Activated naive CD4-positive, alpha-beta T cell treated with anti-CD3 and anti-CD28 coated beads for 36 hours (primary cell): ENCODE results near the gene SSUH2. TPM values are rescaled to one million over a fixed set of nuclear protein-coding genes. Genes with fewer than 3 reads are reported as not detected.

Experiments used
- CTCF ChIA-PET: fragments of 350-600 bp; sonication (Branson Sonifier 250); formaldehyde crosslinking; loops from one replicate; lab custom pipeline; 2021; ENCODE audit warnings: antibody characterized with exemption; lab: Charles Lee
- DNase-seq: peaks from one replicate; pipeline ENCODE4 v3.0.0-alpha.2; 2020
- H3K27ac Mint-ChIP-seq: one replicate; pipeline ENCODE4 v1.8.0; 2021; ENCODE audit warnings: mild to moderate bottlenecking, mixed read lengths
- H3K27me3 Mint-ChIP-seq: one replicate; pipeline ENCODE4 v1.8.0; 2021; ENCODE audit warnings: low read depth, mixed read lengths
- H3K36me3 Mint-ChIP-seq: one replicate; pipeline ENCODE4 v1.8.0; 2021; ENCODE audit warnings: low read depth, mixed read lengths
- H3K4me1 Mint-ChIP-seq: one replicate; pipeline ENCODE4 v1.8.0; 2021; ENCODE audit warnings: low read depth, mixed read lengths
- H3K4me3 Mint-ChIP-seq: one replicate; pipeline ENCODE4 v1.8.0; 2021; ENCODE audit warnings: mild to moderate bottlenecking, moderate library complexity, mixed read lengths
- H3K9me3 Mint-ChIP-seq: one replicate; pipeline ENCODE4 v1.8.0; 2021; ENCODE audit warnings: mixed read lengths
- intact Hi-C: fragments of 100-400 bp; cut with micrococcal nuclease; formaldehyde crosslinking; loops from one replicate; pipeline ENCODE4 v1.15.1; 2023
- total RNA-seq, 2 experiments: library from RNA; stranded (reverse); gene quantifications; one replicate each; pipeline ENCODE4 v1.2.3, GENCODE V29; 2021

SSUH2 gene
- total RNA-seq, 2 experiments from 2014 or later: 0.12 TPM; not detected in 1

GRCh38 chr3:8645712-8646111 is 1.1 kb upstream of the SSUH2 start:
- H3K27me3 Mint-ChIP-seq: no peaks in the 10 kb centered on the region
- H3K27ac Mint-ChIP-seq: no peak overlapping the region
- CTCF ChIA-PET: no interaction called here
- DNase-seq: no peak
- H3K4me1 Mint-ChIP-seq: no peaks in the 10 kb centered on the region
- no peak overlapping the region for H3K4me3 Mint-ChIP-seq
- H3K9me3 Mint-ChIP-seq: no peaks in the 10 kb centered on the region
- no peaks in the 10 kb centered on the region for H3K36me3 Mint-ChIP-seq
- intact Hi-C loops: no loop called here

DNA sequence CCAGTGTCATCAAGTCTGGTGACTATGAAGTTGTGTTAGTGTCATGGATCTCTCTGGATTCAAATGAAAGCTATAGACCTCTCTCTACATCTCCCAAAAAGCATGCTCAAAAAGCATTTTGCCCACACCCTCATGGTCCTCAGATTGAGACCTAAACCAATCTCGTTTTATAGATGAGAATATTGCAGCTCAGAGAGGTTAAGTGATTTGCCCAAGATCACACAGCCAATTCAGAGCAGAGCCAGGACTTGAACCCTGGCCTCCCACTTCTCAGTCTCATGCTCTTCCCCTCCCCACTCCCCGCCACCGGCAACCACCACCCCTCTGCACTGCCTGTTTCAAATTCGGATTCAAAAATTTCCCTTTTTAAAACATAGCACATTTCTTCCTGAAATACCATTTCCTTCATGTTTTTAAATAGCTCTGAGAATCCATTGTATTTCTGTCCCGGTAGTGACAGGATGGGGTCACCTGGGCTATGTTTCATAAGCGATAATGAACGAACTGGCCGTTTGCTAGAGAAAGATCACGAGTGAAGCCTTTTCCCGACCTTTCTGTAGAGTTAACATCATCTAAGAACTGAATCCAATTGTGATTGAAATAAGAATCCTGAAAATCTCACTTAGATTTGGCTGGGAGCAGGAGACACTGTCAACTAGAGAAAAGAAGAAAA is 769 bp downstream of the SSUH2 start:
- H3K4me1 Mint-ChIP-seq: no peaks in the 10 kb centered on the region
- H3K36me3 Mint-ChIP-seq: no peaks in the 10 kb centered on the region
- CTCF ChIA-PET: no interaction called here
- H3K27me3 Mint-ChIP-seq: peaks cover 7% of the 10 kb centered on the region
- H3K9me3 Mint-ChIP-seq: no peaks in the 10 kb centered on the region
- DNase-seq: no peak
- intact Hi-C loops: no loop called here
- H3K4me3 Mint-ChIP-seq: no peak overlapping the region
- H3K27ac Mint-ChIP-seq: no peak overlapping the region

- H3K27ac Mint-ChIP-seq: no peak overlapping the region
- H3K9me3 Mint-ChIP-seq: no peaks in the 10 kb centered on the region
- H3K27me3 Mint-ChIP-seq: peaks cover 7% of the 10 kb centered on the region
- CTCF ChIA-PET: no interaction called here
- H3K4me1 Mint-ChIP-seq: no peaks in the 10 kb centered on the region
- no peaks in the 10 kb centered on the region for H3K36me3 Mint-ChIP-seq
- no peak for DNase-seq
- intact Hi-C loops: no loop called here
- no peak overlapping the region for H3K4me3 Mint-ChIP-seq
Observed at GRCh38 chr3:8642001-8642400, 2.6 kb downstream of the SSUH2 start.

- DNase-seq: no peak
- CTCF ChIA-PET: no interaction called here
- Mint-ChIP-seq H3K4me1 (no peaks in the 10 kb centered on the region), H3K36me3 (no peaks in the 10 kb centered on the region), H3K9me3 (peaks cover 3% of the 10 kb centered on the region), H3K4me3 (no peak overlapping the region), H3K27me3 (peaks cover 7% of the 10 kb centered on the region), H3K27ac (no peak overlapping the region)
- intact Hi-C loops: no loop called here
Observed at GRCh38 chr3:8641472-8641871, 3.1 kb downstream of the SSUH2 start.

DNA sequence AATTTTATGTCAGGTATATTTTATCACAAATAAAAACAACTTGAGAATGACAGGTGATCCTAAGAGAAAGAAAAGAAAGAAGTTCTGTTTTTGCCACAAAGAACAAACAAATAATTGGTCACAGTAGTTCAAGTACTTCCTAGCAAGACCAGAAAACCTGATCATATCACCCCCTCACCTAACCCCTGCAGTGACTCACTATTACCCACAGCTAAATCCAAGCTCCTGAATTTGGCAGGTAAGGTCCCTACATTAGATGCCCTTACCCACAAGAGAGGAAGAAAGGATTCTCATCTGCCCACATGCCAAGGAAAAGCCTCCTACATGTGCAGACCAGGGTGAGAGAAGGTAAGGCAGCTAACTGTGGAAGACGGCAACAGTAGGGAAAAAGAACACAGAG is 4.4 kb downstream of the SSUH2 start:
- Mint-ChIP-seq H3K27me3 (peaks cover 7% of the 10 kb centered on the region), H3K27ac (no peak overlapping the region), H3K36me3 (no peaks in the 10 kb centered on the region), H3K9me3 (peaks cover 5% of the 10 kb centered on the region), H3K4me1 (no peaks in the 10 kb centered on the region), H3K4me3 (no peak overlapping the region)
- CTCF ChIA-PET: no interaction called here
- intact Hi-C loops: no loop called here
- DNase-seq: no peak

DNA sequence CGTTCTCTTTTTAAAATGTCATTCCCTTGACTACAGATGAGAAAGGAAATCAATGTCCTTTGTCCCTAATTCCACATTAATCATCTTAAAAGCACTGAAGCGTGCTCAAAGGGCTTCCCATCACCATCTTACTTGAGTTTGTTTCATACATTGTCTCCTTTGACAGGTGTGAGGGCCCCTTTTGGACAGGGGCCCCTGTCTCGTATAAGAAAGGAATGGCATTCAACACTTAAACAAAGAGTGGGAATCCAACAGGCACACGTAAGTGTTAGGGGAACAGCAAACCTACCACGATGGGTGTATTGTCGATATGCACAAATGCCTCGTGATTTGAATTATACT is 5.0 kb downstream of the SSUH2 start:
- DNase-seq: no peak
- CTCF ChIA-PET: no interaction called here
- Mint-ChIP-seq H3K27ac (no peak overlapping the region), H3K4me3 (no peak overlapping the region), H3K4me1 (no peaks in the 10 kb centered on the region), H3K9me3 (peaks cover 5% of the 10 kb centered on the region), H3K36me3 (no peaks in the 10 kb centered on the region), H3K27me3 (peaks cover 7% of the 10 kb centered on the region)
- intact Hi-C loops: no loop called here

DNA sequence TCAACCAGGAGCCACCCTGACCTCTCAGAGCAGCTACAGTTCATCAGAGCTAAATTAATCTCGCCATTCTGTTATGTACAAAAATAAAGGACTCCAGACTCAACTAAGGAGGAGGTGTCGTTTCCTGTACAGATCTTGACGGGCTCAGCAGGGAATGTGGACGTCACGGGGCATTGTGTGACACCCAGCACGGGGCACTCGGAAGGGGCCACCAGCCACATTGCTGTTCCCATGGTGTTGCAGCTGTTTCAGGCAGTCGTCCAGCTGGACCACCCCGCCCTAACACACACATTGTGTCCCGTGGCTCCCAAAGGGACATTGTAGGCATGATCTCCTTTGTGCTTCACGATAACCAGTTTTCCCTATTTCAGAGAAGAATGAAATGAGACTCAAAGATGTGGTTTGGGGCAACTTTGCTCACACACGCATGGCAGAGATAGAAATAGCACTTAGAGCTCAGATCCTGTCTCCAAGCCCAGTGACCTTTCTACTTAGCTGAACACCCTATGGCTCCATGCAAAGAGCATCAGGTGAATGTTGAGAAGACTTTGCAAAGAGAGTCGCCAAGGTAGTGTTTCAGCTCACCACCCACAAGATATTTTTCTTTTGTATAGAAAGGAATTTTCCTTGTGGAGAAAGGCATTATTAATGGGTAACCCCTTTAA is 5.5 kb downstream of the SSUH2 start:
- DNase-seq: no peak
- H3K36me3 Mint-ChIP-seq: no peaks in the 10 kb centered on the region
- CTCF ChIA-PET: no interaction called here
- no peak overlapping the region for H3K27ac Mint-ChIP-seq
- peaks cover 5% of the 10 kb centered on the region for H3K9me3 Mint-ChIP-seq
- no peak overlapping the region for H3K4me3 Mint-ChIP-seq
- intact Hi-C loops: no loop called here
- peaks cover 7% of the 10 kb centered on the region for H3K27me3 Mint-ChIP-seq
- no peaks in the 10 kb centered on the region for H3K4me1 Mint-ChIP-seq

- Mint-ChIP-seq H3K27ac (no peak overlapping the region), H3K9me3 (peaks cover 5% of the 10 kb centered on the region), H3K4me3 (no peak overlapping the region), H3K27me3 (peaks cover 7% of the 10 kb centered on the region), H3K4me1 (no peaks in the 10 kb centered on the region), H3K36me3 (no peaks in the 10 kb centered on the region)
- no peak for DNase-seq
- CTCF ChIA-PET: no interaction called here
- intact Hi-C loops: no loop called here
Observed at GRCh38 chr3:8637348-8637747, 7.2 kb downstream of the SSUH2 start.

DNA sequence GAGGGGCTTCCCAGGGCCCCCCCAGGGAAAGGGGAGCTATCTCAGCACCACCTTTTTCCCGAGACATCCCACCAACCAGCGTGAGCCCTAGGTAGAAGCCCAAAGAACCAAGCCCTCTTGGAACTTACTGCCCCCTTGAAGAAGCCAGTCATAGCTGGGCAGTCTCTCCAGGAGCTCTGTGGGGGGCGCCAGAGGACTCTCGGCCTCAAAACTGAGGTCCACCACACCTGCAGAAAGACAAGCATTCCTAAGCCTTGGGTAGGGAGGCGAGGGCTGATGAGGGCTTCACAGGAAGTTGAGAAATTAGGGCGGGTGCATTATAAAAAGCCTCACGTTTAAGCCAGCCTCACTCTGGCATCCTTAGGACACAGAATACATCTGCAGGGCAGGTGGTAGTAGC is 9.0 kb downstream of the SSUH2 start:
- CTCF ChIA-PET: no interaction called here
- Mint-ChIP-seq H3K4me3 (no peak overlapping the region), H3K9me3 (peaks cover 5% of the 10 kb centered on the region), H3K27ac (no peak overlapping the region), H3K4me1 (no peaks in the 10 kb centered on the region), H3K27me3 (peaks cover 7% of the 10 kb centered on the region), H3K36me3 (no peaks in the 10 kb centered on the region)
- DNase-seq: no peak
- intact Hi-C loops: no loop called here

DNA sequence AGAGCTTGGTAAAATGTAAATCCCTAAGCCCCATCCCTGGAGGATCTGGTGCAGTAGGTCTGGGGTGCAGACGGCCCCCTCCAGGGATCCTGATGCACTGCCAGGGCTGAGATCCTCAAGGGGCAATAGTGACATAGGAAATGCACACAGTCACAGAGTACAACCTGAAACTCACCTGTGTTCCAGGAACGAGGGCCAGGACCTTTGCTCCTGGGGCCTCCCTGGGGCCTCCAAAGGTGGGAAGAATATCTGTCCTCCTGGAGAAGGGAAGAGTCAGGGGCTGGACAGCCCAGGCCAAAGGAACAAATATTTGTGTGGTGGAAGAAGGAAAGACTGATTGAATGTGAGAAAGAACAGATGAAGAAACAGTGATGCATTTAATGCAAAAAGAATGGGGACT is 9.5 kb downstream of the SSUH2 start:
- Mint-ChIP-seq H3K4me1 (no peaks in the 10 kb centered on the region), H3K27ac (no peak overlapping the region), H3K27me3 (peaks cover 4% of the 10 kb centered on the region), H3K4me3 (no peak overlapping the region), H3K9me3 (peaks cover 5% of the 10 kb centered on the region), H3K36me3 (no peaks in the 10 kb centered on the region)
- no peak for DNase-seq
- CTCF ChIA-PET: no interaction called here
- intact Hi-C loops: no loop called here

GRCh38 chr3:8632402-8633237 is 12.0 kb downstream of the SSUH2 start:
- DNase-seq: no peak
- Mint-ChIP-seq H3K4me1 (peaks cover 3% of the 10 kb centered on the region), H3K27ac (no peak overlapping the region), H3K27me3 (no peaks in the 10 kb centered on the region), H3K9me3 (peaks cover 6% of the 10 kb centered on the region), H3K36me3 (no peaks in the 10 kb centered on the region), H3K4me3 (no peak overlapping the region)
- CTCF ChIA-PET: interaction anchor here (0.6 kb wide), 1 partner anchor 56 kb away, joined by 4 read pairs; no protein-coding TSS in a partner anchor
- intact Hi-C loops: no loop called here

DNA sequence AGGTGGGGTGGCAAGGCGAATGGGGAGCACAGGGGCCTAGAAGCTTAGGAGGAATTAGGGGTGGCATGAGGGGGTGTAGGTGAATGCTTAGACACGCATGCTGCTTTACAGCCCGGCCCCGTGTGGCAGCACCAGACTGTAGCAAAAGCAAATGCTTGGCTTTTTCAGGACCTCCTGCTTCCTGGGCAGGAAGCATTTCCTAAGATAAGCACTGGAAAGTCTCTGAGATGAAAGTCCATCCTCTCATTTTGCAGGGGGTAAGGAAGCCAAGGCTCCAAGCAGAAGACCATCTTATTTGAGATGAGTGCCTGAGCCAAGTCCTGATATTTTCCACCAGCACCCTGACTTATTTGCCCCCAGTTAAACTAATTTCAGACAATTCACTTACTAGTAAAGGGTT is 12.9 kb downstream of the SSUH2 start:
- Mint-ChIP-seq H3K27ac (no peak overlapping the region), H3K36me3 (no peaks in the 10 kb centered on the region), H3K9me3 (peaks cover 5% of the 10 kb centered on the region), H3K27me3 (no peaks in the 10 kb centered on the region), H3K4me3 (no peak overlapping the region), H3K4me1 (peaks cover 3% of the 10 kb centered on the region)
- intact Hi-C loops: no loop called here
- CTCF ChIA-PET: no interaction called here
- DNase-seq: no peak
